Iris pigment epithelial cell (primary cell): Measurements from ENCODE around the gene GDF2.

Experiments used
- DNase-seq: peaks from one replicate; pipeline ENCODE4 v3.0.0-alpha.2; 2011; ENCODE audit warnings: low read depth

The GDF2 gene

DNA sequence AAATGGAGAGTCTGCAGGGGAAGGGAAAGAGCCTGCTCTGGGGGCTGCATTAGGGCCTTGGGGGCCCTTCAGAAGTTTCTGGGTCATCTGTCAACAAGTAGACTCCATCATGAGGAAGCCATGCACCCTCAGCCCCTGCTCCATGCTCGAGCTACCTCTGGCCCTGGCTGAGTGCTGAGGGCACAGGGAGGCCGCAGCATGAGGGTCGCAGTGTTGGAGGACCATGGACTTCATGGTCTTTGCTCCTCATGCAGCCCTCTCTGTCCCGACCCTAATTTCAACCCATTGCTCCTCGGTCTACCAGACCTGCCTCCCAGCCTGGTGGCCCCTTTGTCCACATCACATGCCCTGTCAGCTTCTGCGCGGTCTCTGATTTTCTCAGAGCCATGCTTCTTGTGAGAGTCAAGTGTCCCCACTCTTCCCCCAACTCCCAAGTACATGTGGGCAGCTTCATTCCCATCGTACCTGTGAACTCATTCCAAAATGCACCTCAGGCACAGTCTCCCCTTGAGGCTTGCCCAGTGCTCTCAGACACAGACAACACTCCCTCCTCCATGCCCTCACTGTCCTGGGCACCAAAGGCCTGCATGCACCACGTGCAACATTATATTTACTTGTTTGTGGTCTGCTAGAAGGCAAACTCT lies 47.1 kb downstream of the GDF2 start:
- DNase-seq: no peak

GRCh38 chr10:47370015-47370767 lies 47.9 kb downstream of the GDF2 start:
- DNase-seq: no peak

DNA sequence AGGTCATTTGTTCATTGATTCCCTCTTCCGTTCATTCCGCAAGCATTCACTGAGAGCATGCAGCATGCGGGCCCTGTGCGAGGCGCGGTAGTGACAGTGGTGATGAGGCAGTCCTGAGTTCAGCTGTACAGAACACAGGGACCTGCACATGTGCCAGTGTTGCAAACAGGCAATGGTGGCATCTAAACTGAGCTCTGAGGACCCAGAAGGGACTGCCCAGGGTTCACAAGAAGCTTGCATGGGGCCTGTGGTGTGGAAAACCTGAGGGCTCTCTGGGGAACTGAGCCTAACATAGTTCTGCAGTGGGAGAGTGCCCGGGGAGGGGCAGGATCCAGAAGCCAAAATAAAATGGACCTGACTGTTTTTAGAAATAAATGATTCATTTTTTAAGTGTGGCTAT lies 48.6 kb downstream of the GDF2 start:
- no peak for DNase-seq

- DNase-seq: no peak
Observed at GRCh38 chr10:47371629-47372485, 49.6 kb downstream of the GDF2 start.

- no peak for DNase-seq
Observed at GRCh38 chr10:47372726-47373125, 50.5 kb downstream of the GDF2 start.

DNA sequence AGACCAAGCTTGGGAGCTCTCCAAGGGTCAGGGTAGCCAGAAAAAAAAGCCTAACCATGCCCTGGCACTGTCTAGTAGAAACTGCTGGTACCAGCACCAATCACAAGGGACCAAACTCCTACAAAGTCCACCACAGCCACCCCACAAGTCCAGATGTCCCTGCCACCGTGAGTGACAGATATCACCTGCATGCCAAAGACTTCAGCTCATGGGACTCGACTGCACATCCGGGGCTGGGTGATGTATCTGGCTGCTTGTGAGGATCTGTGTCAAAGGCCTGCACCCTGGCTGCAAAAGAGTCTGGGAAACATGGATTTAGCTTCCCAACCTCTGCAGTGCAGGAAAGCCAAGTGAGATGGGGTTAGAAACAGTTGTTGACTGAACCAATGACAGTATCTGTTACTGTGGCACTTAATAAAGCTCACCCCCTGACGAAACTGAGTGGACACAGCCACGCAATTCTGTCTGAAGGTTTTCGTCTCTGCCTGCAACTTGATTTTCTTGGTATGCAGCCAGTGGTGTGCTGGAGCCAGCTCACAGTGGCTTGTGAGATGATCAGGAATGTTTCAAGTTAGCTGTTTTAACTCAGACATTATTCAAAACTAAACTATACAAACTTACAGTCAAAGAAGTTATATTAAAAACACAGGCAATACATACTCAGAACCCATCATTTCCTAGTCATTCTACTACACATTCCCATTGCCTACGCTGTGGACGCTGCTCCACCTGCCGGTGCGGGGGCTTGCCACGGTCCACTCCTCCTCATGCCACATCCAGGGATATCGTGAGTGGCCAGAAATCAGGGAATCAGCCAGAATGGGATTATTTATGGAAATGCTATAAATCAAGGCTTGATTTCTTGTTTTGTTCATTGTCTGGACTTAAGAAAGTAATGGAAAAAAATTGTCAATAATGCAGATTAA lies 52.6 kb downstream of the GDF2 start:
- DNase-seq: peak; percentile 71

GRCh38 chr10:47376522-47377220 lies 54.4 kb downstream of the GDF2 start:
- no peak for DNase-seq
